GM19467 (cell line): ENCODE measurements around the gene IGSF21.

ENCODE experiments used
- ATAC-seq: cut with Tn5 transposase; IDR thresholded peaks from one replicate; pipeline ENCODE4 v1.9.1; 2021; ENCODE audit warnings: mild to moderate bottlenecking, moderate library complexity; ENCODE audit not compliant: unreplicated experiment

IGSF21 gene

DNA sequence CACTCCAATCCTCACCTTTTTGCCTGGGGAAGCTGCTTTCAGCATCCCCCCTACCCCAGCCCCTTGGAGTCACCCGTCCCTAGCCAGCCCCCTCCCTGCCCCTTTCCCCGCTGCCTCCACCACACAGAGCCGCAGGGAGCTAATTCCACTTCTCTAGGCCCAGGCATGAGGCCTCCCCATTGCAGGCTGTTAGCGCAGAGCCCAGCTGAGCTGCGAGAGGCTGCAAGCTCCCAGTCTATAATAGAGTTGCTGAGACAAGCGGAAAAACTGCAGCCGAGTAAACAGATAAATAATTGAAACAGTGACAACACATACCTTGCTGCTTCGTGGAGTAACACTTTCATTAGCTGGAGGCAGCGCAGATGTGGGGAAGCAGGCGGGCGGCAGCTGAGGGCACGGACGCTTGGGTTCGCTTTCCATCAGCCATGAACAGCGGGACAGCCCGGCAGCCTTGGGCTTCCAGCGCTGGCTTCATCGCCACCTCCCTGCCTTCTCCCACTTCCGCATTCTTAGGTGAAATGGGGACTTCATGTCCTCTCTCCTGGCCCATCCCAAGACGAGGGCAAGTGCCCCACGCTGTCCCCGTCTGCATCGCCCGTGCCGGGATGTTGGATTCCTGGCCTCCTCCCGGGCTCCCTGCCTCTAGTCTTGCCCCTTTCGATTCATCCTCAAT is 183.3 kb downstream of the IGSF21 start:
- ATAC-seq, result no peak

DNA sequence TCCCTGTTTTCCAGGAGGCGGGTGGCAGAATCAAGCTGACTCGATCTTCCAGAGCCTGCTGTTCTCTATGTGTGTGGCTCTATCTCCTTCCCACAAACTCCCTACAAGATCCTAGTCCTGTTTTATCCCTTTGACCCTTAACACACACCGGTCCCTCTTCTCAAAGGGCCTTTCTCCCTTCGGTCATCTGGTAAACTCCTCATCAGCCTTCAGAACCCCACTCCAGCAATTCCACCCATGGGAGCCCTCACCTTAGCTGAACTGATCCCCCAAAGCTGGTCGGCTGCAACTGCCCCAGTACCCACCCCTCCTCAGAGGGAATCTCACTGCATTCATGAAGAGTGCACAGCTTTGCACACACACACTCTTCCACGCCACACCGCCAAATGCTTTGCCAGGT is 184.9 kb downstream of the IGSF21 start:
- ATAC-seq, result no peak

DNA sequence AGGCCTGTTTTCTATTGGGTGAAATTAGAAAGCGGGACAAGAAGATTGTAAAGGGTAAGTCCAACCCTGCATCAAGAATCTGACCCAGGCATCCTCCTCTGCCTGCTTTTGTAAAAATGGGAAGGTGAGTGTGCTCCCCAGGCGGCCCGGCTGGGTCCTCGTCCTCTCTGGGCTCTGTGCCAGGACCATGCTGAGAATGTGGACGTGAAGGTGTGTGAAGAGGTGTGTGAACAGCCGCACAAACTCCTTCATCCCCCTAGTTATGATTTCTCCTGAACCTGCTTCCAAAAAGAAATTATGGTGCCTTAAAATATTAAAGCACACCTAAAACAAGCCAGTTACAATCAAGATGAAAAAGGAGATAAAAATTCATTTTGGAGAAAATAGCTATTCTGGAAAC is 185.7 kb downstream of the IGSF21 start:
- no peak for ATAC-seq

DNA sequence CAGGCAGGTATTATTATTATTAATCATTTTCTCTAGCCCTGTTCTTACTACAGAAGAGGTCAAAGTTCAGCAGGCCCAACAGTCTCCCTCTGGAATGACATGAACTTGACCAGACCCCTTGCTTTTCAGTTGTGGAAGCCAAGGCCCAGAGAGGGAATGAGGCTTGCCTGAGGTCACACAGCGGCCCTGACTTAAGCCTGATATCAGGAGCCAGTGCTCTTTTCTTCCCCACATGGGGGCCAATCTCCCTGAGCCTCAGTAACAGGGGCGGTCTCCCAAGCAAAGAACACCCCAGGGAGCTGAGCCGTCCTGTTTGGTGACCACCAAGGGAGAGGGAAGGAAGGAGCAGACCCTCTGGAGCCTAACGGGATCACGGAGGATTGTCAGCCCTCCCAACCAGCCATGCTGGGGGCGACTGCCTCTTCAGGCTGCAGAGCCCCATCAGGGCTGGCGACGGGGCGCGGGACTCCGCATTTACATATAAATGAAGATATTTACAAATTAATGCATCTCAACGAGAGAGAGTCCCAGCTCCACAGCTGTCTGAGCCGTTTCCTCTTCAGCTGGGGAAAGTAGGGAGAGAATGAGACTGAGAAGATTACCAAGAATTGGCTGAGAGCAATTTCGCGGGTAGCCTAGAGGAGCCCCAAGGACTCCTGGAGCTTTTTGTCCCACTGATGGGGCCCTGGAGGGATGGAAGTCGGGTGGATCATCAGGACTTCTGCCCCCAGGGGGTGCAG is 187.0 kb downstream of the IGSF21 start:
- no peak for ATAC-seq

DNA sequence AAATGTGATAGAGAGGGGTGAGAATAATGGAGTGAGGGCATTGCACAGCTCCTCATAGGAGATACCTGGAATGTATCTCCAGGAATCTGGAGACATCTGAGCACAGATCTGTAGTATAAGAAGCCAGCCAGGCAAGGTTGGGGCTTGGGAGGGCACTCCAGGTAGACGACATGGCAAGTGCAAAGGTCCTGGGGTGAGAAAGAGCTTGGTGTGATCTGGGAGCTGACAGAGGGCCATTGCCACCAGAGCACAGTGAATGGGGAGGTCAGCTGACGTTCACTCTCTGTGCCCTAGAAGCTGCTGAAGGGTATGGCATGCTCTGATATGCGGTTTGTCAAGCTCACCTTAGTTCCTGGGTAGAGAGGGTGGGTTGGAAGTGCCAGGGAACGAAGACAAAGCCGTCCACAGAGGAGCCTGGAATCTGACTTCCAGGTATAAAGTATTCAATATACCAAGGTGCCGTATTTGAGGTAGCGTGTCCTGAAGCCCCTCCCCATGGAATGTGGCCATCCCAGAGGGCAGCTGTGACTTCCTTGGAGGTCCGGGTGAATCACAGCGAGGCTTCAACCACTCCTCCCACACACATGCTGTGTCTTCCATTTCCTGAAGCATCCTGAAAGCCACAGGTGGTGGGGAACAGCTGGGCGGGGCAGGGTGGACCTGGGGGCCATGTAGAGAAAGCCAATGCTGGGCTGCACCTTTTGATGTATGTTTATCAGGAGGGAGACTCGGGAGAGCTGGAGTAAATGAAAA is 190.5 kb downstream of the IGSF21 start:
- ATAC-seq, result no peak

DNA sequence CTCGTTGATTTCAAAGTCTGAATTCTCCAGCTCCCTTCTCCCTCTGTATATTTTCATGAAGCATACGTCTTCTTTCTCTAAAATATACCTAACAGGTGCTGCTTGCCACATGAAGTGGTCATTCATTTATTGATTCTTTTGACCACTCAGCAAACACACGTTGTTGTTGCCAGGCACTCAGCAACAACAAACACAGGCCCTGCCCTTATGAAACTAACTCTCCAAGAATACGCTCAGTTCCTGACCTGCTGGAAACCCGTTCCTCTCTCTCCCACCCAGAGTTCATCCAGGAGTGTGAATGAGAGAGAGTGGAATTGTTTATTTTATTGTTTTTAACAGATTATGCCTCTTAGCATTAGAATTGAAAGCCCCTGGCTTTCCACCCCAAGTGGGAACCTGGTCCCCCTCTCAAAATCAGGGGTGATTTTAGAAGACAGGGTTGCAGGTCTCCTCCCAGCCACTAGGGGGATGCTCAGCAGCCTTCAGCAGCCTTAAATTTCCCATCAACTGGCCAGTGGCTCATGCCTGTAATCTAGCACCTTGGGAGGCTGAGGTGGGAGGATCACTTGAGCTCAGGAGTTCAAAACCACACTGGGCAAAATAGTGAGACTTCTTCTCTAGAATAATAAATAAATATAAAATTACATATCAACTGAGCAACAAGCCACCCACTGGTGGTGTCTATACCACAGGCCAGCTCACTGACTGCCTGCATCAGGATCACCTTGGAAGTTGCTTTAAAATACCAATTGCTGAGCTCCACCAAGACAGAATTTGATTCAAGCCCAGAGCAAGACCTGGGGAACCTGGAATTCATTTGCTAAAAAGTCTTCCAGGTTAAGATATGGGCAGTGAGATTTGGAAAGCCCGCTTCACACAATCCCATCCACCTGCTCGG is 192.1 kb downstream of the IGSF21 start:
- ATAC-seq, result no peak

DNA sequence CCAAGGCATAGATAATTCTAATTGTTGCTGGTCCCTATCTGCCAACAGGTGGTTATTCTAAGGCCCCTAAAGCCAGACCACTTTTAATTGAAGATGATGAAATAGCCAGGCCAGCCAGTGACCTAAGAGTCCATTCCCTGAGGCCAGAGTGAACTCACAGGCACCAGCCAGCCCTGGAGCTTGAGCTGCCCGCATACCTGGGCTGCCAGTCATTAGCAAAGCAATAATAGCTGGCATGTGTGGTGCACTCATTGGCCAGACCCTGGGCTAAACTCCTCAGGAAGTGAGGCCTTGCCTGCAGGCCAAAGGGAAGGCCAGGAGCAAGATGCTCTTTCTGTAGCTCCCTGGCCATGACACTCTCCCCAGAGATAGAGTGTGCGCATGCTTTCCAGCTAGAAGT is 192.8 kb downstream of the IGSF21 start:
- ATAC-seq, result no peak

DNA sequence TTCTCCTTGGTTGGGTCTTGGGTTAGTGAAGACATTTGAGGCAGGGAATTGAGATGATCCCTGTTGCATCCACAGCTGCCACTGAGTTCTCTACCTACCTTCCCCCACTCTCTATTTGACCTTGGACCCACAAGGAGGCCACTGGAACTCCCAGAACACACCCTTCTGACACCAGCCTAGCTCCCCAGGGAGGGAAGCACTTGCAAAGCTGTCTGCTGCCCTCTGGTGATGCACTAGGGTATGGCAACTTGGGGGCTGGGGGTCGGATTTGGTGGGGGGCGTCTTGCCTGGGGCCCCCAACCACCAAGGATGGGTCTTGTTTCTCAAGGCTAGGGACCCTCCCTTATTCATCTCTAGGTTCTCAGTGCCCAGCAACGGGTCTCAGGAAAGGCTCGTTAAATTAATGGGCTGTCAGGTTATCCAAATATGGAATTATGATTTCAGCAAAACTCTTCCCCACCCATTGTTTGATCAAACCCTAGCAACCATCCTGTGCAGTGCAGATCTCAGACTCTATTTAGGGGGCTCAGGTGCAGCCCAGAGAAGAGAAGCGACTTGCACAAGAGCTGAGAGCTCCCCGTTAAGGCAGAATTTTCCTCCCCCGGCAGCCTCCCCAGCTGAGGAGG is 195.3 kb downstream of the IGSF21 start:
- ATAC-seq, result no peak

DNA sequence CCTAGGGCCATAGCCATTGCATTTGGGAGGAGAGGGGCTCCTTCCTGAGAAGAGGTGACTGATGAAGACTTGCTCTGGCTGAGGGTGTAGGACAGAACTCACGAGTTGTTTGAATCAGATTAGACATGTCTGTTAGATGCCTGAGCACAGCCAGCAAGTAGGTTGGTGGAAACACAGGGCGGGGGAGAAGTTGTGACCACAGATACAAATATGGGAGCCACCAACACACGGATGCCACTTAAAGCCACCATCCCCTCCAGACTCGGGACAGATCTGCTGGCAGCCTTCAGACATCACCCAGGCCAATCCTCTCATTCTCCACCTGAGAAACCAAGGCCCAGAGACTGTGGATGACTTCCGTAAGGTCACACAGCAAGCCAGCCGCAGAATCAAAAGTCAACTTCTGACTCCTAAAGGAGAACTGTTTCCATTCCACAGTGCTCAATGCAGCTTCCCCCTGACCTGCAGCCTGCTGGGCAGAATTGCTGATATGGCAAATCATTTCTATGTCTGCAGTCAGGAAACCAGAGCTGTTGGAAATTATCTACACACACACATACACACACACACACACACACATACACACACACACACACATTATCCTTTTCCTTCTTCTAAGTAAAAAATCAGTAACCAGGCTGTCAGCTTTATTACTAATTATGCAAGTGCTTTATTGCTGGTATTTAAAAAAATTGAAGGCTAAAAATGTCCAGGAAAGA is 196.7 kb downstream of the IGSF21 start:
- no peak for ATAC-seq

DNA sequence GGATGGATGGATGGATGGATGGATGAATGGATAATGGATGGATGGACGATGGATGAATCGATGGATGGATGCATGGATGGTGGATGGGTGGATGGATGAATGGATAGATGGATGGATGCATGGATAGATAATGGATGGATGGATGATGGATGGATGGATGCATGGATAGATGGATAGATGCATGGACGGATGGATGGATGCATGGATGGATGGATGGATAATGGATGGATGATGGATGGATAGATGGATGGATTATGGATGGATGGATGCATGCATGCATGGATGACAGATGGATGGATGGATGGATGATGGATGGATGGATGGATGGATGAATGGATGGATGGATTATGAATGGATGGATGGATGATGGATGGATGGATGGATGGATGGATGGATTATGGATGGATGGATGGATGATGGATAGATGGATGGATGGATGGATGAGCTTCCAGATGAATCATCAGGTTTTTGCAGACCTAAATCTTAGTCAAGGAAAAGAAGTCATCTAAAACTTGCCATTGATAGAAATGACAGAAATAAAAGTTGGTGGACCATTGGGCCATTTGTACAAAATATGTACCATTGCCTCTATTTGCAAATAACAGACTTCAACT is 197.7 kb downstream of the IGSF21 start:
- no peak for ATAC-seq

DNA sequence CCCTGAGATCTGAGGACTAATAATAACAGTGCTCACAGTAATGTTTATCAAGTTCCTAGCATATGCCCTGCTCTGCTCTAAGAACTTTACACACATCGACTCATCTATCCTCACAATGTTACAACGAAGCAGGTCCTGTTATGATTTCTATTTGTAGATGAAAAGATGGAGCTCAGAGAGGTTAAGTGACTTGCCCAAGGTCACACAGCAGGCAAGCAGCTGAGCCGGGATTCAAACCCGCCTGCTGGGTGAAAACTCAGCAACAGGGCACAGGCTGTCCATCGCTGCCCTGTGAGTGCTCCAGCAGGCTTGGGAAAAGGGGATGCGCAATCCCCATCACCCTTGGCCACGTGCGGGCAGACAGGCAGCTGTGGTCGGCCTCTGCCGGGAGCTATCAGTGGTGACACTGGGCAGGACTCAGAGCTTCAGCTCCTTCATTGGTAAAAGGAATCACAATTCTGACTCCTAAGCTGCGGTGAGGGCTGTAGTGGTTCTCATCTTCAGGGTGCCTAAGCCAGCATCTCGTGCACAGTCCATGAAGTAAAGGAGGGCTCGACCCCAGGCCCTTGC is 199.8 kb downstream of the IGSF21 start:
- ATAC-seq, result no peak

DNA sequence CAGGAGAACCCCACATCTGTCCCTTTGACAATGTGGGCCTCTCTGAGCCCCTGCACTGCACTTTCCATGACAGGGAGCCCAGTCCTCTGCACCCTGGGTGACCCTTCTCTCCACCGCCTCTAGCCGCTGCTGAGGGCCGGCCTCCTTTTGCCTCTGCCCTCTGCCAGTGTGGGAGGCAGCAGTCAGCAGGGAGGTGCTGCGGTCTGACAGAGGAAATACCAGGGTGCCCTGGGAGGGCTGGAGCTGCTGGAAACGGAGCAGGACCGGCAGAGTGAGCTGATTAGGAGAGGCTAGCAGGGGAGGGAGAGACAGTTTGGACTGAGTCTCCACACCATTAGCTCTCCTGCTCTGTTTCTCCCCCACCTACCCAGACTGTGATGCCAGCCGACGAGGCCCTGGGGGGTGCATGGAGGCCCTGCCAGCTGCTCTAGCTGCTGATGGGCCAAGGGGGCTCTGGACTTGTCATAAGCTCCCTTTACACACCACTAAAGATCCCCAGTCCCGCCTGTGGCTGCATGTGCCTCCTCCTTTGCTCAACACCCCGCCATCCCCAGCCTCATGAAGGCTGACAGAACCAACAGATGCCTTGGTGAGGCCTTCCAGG is 202.1 kb downstream of the IGSF21 start:
- ATAC-seq, result no peak

DNA sequence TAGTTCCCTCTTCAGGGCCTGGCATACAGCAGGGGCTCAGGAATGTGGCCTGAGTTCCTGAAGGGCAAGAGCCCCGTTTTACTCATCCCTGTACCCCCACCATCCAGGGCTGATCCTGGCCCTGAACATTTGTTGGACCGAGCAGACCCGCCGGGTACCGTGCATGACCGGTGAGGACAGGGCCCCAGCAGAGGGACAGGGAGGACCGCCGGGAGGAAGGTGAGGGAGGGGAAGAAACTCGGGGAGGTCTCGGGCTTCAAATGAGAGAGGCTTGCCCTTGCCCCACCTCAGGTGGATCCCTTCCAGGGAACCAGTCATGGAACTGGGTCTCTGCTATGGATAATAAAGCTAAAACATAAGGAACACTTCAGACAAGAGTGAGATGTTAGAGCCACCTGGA is 205.4 kb downstream of the IGSF21 start:
- no peak for ATAC-seq

DNA sequence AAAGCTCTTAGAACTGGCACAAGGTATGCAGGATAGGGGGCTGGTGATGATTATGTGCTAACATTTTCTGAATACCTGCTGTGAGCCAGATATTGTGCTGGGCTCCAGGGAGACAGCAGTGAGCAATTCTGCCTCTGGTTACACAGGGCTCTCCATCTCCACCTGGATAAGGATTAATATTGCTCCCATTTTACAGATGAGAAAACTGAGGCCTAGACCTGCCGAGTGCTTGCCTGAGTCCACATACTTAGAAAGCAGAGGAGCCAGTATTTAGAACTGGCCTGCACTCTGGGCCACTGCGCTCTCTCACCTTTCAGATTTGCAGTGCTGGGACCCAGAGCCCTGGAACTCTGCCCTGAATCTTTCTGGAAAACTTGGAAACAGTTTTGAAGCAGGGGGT is 205.9 kb downstream of the IGSF21 start:
- ATAC-seq, result no peak

DNA sequence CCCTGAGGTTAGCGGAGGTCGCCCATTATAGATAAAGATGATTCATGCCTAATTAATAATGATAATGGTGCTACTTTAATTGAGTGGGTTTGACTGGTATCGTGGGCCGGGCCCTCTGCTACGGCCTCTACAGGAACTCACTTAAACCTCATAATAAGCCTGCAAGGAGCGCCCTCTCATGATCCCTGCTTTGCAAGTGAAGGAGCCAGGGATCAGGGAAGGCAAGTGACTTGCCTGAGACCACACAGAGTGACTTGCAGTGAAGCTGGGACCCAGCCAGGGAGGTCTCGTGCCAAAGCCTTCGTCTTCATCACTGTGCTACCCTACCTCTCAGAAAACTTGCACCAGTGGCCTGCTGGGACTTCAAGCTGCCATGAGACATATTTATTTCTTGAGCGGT is 206.8 kb downstream of the IGSF21 start:
- no peak for ATAC-seq

DNA sequence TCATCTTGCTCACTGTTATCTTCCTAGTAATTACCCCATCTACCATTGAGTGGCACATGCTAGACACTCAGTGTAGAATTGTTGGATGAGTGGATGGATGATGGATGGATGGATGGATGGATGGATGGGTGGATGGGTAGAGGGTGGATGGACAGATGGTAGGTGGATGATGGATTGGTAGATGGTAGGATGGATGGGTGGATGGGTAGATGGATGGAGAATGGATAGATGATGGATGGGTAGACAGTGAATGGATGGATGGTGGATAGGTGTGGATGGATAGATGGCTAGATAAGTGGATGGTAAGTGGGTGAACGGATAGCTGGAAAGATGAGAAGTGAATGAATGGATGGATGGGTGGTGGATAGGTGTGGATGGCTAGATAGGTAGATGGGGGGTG is 207.9 kb downstream of the IGSF21 start:
- no peak for ATAC-seq

DNA sequence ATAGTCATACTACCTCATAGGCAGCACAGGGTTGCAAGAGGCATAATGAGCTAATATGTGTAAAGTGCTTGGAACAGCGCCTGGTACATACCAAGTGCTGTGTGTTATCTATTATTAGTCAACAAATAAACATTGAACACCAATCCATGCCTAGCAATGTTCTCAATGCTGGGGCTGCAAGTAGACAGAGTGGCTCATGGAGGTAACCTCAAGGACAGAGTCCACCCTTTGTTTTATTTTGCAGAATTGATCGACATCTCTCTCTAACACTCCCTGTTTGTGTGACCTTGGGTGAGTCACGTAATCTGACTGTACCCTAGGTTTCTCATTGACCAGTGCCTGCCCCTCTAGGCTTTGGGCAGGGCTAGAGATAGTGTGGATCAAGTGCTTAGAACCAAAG is 209.2 kb downstream of the IGSF21 start:
- no peak for ATAC-seq

DNA sequence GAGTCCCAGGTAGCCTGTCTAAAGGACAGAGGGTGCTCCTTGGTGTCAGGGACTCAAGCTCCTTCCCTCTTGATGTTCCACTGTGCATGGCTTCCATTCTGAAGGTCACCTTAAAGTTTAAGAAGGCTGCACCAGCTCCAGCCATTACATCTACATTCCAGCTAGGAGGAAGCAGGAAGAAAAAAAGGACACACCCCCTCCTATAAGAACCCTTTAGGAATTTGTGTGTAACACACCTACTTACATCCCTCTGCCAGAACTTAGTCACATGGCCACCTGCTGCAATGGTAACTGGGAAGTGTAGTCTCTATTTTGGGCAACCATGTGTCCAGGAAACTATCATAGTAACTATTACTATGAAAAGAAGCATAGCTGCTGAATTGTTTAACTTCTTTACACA is 211.5 kb downstream of the IGSF21 start:
- ATAC-seq, result no peak

DNA sequence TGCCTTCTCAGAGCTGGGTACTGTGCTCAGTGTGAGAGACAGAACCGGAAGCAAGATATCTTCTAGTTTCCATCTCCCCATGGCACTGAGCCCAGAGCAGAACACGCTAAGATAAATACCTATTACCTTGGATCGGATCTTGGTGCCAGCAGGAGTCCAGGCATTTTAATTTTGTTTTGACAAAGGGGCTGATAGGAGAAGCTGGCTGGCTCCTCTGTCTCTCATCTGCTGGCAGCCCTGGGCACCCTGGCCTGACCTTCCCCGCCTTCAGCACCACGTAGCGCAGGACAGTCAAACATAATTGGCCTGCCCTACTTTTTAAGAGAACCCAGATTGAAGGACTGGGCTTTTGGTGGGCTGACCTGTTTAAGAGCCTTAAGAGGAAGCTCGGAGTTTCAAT is 212.5 kb downstream of the IGSF21 start:
- no peak for ATAC-seq
